ENCODE measurements around the gene ZMYM3.

Gene ZMYM3

DNA sequence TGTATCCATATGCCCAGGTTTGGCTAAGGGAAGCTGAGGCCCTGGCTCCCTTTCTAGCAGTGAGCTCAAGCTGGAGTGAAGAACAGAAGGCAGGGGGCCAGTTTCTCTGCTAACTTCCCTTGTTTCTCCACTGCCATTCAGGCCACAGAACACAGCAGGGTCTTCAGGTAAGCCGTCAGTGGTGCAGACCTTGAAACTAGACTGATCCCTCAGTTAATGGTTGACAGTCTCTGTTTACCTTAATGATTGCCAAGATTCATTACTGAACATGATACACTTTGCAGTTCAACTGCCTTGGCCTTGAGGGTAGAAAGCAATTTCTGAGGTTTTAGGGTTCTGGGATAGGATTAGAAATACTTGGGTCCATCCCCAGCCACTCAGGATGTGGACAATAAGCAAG lies 39.8 kb downstream of the ZMYM3 start:
- DNase-seq (ENCODE audit: low spot score), result no peak

DNA sequence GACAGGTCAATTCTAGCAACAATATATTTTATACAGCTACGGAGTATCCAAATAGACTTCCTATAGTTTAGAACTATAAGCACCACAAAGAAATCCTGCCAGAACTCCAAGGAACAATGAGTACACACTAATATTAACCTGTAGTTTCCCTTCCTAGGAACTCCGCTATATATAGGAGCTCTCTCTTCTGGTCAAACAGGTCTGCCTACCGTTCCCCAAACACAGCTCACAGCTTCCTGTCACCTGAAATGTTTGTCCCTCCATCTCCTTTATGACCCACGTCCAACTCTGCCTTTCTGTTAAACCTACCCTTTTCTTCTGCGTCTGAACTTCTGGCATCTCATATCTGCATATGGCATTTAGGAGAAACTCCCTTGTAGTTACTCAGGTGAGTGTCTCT lies 41.4 kb downstream of the ZMYM3 start:
- DNase-seq (ENCODE audit: low spot score), result no peak

DNA sequence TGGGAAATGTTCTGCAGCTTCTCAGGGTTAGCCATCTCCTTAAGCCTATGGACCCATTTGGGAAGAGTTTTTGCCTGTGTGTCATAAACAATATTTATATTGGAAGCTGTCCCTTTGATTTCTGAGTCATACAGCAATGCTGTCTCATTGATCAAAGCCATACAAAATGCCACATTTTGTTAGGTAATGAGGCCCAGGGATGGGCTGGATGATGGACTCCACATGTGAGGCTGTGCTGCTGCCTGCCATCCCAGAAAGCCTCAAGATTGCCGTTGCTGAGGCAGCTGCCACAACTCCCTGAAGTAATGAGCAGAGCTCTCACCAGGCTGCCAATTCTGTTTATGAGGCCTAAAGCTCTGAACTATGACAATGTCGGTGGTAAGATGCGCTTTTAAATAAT lies 43.1 kb downstream of the ZMYM3 start:
- no peak for DNase-seq (ENCODE audit: low spot score)

DNA sequence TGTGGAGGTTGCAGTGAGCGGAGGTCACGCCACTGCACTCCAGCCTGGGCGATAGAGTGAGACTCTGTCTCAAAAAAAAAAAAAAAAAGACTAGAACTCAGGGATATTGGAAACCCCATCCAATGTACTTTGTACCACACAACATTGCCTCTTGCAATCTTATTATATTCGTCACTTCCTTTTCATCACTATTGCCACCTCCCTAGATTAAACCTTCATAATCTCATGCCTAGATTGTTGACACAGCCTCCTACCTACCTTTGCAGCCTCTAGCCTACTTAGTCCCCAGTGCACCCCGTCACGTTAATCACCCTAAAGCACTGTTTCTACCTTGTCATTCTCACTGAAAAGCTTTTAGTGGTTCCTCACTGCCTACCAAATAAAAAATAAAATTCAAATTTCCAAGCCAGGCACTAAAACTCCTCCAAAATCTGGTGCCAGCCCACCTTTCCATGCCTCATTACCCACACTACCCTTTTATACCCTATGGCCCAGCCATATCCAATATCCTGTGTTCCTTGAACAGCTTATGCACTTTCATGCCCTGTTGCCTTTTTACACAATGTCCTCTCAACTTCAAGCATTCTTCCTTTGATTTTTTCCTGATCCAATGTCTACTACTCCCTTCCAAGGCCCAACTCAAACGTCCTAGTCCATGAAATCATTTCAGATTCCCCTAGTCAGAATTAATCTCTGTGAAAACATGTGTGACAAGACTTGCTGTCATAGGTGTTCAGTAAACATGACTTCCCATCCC lies 54.5 kb downstream of the ZMYM3 start:
- no peak for DNase-seq (ENCODE audit: low spot score)

DNA sequence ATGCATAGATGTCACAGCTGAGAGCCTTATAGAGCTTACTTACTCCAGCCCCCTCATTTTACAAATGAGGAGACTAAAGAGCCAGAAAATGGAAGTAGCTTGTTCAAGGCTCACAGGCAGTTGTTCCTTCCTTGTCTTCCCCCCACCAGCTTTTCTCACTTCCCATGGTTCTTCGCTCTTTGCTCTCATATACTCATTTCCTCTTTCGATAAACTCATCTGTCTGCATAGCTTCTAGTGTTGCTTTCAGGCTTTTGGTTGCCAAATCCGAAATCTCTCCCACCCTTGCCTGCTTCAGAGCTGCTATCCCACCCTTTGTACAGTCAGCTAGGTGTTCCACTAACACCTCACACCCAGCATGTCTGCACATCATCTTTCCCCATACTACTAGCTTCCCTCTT lies 55.9 kb downstream of the ZMYM3 start:
- no peak for DNase-seq (ENCODE audit: low spot score)

DNA sequence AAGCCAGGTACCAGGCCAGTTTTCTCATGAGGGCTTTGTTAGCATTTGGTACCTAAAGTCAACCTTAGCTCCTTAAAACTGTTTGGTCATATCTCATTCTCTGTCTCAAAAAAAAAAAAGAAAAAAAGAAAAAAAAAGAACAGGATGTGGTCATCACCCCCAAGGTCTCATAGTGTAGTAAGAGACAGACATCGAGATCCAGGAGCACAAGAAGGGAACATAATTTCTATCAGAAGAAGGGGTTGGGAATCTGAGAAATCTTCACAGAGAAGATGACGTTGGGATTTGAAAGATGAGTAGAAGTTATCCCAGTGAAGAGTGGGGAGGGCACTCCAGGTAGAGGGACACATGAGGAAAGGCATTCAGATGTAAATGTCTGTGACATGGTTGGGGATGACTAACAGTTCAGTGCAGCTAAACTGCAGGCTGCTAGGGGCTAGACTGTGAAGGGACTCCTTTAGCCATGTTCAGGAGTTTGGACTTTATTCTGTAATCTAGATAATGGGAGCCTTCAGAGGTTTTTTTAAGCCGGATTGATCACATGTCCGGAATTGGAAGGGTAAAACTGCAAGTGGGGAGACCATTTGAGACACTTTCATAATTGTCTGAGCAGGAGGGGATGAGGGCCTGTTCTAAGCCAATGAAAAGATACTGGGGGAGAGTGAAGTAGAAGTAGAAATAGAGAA lies 57.8 kb downstream of the ZMYM3 start:
- DNase-seq (ENCODE audit: low spot score), result no peak

DNA sequence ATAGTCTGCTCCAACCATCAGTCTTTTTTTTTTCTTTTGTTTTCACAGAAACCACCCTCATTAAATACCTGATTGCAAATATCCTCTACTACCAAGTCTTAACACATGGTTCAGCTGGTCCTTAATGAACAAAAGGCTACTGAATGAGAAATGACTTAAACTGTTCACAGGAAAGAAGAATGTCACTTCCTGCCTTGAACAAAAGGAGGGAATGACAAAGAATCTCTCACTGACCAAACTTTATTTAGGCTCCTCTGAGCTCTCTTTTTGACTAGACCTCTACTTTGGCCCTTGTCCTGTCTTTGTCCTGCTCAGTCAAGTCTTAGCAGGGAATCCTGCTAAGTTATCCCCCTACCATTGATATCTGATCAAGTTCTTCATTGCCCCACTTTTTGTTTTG lies 62.7 kb downstream of the ZMYM3 start:
- DNase-seq (ENCODE audit: low spot score), result no peak

All from AG08396 (cell line).